H1 (cell line): Measurements from ENCODE around the gene TMEM225B. TPM values are rescaled to one million over a fixed set of nuclear protein-coding genes. Genes with fewer than 3 reads are reported as not detected.

Experiments used
- CBX5 ChIP-seq: fragments of 300-800, 300-1000 bp; sonication (generic); IDR thresholded peaks from 2 replicates; pipeline ENCODE4 v1.7.1; 2016; ENCODE audit warnings: antibody characterized with exemption, low read length, low read depth
- EGR1 ChIP-seq: IDR thresholded peaks from 2 replicates; pipeline ENCODE4 v1.6.1; 2011; ENCODE audit warnings: low read depth, low read length, borderline replicate concordance
- GABPA ChIP-seq: IDR thresholded peaks from 2 replicates; pipeline ENCODE4 v1.6.1; 2011; ENCODE audit warnings: mild to moderate bottlenecking, low read length, moderate library complexity, borderline replicate concordance; ENCODE audit not compliant: insufficient read depth
- NRF1 ChIP-seq: IDR thresholded peaks from 2 replicates; pipeline ENCODE4 v1.6.1; 2011; ENCODE audit warnings: mild to moderate bottlenecking, low read depth, low read length, improper control_type of control experiment
- SIRT6 ChIP-seq: IDR thresholded peaks from one replicate; pipeline ENCODE4 v1.7.1; 2012; ENCODE audit warnings: low read length, inconsistent platforms
- SUZ12 ChIP-seq: fragments of 200-600 bp; sonication (generic); IDR thresholded peaks from 2 replicates; pipeline ENCODE4 v1.6.1; 2012; ENCODE audit warnings: mild to moderate bottlenecking, inconsistent platforms, low read length, moderate library complexity, mixed read lengths
- TAF7 ChIP-seq: optimal IDR thresholded peaks from 2 replicates; pipeline ENCODE3; 2011; ENCODE audit warnings: low read depth, mild to moderate bottlenecking, inconsistent platforms, low read length, moderate library complexity, borderline replicate concordance
- TBP ChIP-seq: IDR thresholded peaks from 2 replicates; pipeline ENCODE4 v1.6.1; 2011; ENCODE audit warnings: low read depth, low read length, improper control_type of control experiment
- ZNF274 ChIP-seq: IDR thresholded peaks from 2 replicates; pipeline ENCODE4 v1.7.0; 2012; ENCODE audit warnings: low read length, borderline replicate concordance; ENCODE audit errors: extremely low read depth
- polyA plus RNA-seq, 7 experiments: library from polyadenylated mRNA; depleted of rRNA in 3 of 7; stranded (reverse) in 5 of 7; unstranded in 2 of 7; fragments of >200 nt in 5 of 7; fragments of 200-250 nt in 2 of 7; gene quantifications; 1 replicate in 5 of 7; 2 replicates in 1 of 7; 4 replicates in 1 of 7; pipeline versions ENCODE4 v1.2.1 to v1.2.3, GENCODE V29; 2011 to 2013; ENCODE audit warnings: missing spikeins in 2 of 7, mixed read lengths in 2 of 7
- total RNA-seq: library from RNA; stranded (reverse); fragmentation: NEBNext Ultra II Directional; extraction: Animal tissue kit (Norgen Biotek cat#: 25700); gene quantifications from 2 replicates; pipeline ENCODE4 v1.2.1, GENCODE V29; 2021
- TF ChIP-seq, protein P1 (sequence below): fragments of 300-600 bp; sonication (generic); IDR thresholded peaks from 2 replicates; pipeline ENCODE4 v1.7.1; 2012; ENCODE audit warnings: low read length, moderate library complexity, mild to moderate bottlenecking, inconsistent platforms; ENCODE audit not compliant: insufficient replicate concordance

TMEM225B gene
- total and polyA plus RNA-seq, 2 of the 8 experiments (the other 6 are each of a cell fraction or from before 2014, with no cell fraction given) = 0.68 TPM; not detected in 1

DNA sequence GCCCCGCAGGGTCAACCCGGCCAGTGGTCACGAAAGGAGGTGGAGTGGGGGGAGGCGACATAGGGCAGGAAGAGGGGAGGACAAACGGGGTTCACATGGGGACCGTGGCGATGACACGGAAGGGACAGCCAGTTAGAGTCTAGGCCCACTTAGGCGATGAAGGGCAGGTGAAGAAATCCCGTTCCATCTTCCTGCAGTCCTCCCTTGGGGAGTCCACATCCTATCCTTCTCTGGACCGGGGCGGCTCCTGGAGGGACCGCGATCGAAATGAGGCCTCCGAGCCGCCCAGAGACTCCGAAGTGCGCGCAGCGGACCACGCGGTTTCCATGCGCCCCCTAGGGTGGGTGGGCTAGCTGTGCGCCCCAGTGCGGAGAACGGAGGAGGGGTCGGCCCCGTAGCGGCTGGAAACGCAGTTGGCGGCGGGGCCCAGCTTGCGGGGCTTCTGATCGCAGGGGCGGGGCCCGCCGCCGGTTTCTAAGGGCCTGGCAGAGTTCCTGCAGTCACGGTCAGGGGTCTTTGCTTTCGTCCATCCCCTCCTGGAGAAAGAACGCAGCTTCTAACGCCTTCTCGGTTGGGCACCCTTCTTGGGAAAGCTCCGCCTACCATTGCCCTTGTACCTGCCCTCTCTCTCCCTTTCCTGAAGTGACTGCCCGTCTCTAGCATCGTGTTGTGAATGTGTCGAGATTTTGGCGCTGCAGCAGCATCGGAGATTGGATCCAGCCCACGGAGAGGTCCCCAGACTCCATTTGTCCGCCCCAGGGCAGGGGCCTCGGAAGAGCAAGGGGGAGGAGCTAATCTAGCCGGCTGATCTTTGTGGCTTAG is 17.9 kb upstream of the TMEM225B start (continued):
- TF ChIP-seq, protein P1, sequence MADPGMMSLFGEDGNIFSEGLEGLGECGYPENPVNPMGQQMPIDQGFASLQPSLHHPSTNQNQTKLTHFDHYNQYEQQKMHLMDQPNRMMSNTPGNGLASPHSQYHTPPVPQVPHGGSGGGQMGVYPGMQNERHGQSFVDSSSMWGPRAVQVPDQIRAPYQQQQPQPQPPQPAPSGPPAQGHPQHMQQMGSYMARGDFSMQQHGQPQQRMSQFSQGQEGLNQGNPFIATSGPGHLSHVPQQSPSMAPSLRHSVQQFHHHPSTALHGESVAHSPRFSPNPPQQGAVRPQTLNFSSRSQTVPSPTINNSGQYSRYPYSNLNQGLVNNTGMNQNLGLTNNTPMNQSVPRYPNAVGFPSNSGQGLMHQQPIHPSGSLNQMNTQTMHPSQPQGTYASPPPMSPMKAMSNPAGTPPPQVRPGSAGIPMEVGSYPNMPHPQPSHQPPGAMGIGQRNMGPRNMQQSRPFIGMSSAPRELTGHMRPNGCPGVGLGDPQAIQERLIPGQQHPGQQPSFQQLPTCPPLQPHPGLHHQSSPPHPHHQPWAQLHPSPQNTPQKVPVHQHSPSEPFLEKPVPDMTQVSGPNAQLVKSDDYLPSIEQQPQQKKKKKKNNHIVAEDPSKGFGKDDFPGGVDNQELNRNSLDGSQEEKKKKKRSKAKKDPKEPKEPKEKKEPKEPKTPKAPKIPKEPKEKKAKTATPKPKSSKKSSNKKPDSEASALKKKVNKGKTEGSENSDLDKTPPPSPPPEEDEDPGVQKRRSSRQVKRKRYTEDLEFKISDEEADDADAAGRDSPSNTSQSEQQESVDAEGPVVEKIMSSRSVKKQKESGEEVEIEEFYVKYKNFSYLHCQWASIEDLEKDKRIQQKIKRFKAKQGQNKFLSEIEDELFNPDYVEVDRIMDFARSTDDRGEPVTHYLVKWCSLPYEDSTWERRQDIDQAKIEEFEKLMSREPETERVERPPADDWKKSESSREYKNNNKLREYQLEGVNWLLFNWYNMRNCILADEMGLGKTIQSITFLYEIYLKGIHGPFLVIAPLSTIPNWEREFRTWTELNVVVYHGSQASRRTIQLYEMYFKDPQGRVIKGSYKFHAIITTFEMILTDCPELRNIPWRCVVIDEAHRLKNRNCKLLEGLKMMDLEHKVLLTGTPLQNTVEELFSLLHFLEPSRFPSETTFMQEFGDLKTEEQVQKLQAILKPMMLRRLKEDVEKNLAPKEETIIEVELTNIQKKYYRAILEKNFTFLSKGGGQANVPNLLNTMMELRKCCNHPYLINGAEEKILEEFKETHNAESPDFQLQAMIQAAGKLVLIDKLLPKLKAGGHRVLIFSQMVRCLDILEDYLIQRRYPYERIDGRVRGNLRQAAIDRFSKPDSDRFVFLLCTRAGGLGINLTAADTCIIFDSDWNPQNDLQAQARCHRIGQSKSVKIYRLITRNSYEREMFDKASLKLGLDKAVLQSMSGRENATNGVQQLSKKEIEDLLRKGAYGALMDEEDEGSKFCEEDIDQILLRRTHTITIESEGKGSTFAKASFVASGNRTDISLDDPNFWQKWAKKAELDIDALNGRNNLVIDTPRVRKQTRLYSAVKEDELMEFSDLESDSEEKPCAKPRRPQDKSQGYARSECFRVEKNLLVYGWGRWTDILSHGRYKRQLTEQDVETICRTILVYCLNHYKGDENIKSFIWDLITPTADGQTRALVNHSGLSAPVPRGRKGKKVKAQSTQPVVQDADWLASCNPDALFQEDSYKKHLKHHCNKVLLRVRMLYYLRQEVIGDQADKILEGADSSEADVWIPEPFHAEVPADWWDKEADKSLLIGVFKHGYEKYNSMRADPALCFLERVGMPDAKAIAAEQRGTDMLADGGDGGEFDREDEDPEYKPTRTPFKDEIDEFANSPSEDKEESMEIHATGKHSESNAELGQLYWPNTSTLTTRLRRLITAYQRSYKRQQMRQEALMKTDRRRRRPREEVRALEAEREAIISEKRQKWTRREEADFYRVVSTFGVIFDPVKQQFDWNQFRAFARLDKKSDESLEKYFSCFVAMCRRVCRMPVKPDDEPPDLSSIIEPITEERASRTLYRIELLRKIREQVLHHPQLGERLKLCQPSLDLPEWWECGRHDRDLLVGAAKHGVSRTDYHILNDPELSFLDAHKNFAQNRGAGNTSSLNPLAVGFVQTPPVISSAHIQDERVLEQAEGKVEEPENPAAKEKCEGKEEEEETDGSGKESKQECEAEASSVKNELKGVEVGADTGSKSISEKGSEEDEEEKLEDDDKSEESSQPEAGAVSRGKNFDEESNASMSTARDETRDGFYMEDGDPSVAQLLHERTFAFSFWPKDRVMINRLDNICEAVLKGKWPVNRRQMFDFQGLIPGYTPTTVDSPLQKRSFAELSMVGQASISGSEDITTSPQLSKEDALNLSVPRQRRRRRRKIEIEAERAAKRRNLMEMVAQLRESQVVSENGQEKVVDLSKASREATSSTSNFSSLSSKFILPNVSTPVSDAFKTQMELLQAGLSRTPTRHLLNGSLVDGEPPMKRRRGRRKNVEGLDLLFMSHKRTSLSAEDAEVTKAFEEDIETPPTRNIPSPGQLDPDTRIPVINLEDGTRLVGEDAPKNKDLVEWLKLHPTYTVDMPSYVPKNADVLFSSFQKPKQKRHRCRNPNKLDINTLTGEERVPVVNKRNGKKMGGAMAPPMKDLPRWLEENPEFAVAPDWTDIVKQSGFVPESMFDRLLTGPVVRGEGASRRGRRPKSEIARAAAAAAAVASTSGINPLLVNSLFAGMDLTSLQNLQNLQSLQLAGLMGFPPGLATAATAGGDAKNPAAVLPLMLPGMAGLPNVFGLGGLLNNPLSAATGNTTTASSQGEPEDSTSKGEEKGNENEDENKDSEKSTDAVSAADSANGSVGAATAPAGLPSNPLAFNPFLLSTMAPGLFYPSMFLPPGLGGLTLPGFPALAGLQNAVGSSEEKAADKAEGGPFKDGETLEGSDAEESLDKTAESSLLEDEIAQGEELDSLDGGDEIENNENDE = no peak
- TF ChIP-seq SIRT6 = no peak
- no peak for TF ChIP-seq NRF1
- no peak for TF ChIP-seq CBX5
- peak; percentile 31; the same call in 1 of the 2 replicates for TF ChIP-seq EGR1
- peak; percentile 51; the same call in 1 of the 2 replicates for TF ChIP-seq GABPA
- no peak for TF ChIP-seq SUZ12
- peak; percentile 9; the same call in 1 of the 2 replicates for TF ChIP-seq TBP
- peak; percentile 50 for TF ChIP-seq TAF7
- no peak for TF ChIP-seq ZNF274
